ENCODE results near the gene SHD.

SHD gene

DNA sequence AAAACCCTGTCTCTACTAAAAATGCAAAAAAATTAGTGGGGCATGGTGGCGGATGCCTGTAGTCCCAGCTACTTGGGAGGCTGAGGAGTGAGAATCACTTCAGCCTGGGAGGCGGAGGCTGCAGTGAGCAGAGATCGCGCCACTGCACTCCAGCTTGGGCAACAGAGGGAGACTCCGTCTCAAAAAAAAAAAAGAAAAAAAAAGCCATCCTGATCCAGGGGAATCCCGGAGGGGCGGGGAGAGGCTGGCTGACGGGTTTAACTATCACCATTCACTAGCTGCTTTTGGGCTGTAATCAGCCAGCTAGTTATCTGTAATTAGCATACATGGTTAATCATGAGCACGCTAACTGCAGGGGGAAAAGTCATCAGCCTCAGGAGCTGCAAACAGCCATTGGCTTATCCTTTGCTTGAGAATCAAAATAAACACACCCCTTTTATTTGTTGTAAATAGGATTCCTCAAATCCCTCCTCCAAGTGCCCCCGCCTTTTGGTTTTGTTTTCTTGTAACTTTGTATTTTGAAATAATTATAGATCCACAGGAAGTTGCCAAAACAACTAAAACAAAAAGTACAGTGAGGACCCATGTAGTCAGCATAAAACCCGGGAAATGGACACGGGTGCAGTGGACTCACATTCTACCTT is 34.9 kb downstream of the SHD start:
- Mint-ChIP-seq H3K27ac (no peak overlapping the region), H3K27me3 (ENCODE audit: low read depth, poor library complexity) (peaks cover 5% of the 10 kb centered on the region), H3K9me3 (peaks cover 1% of the 10 kb centered on the region), H3K4me1 (no peaks in the 10 kb centered on the region), H3K4me3 (no peak overlapping the region), H3K36me3 (ENCODE audit: low read depth) (peaks cover 73% of the 10 kb centered on the region)
- no peak for DNase-seq
- TF ChIP-seq, protein P1, sequence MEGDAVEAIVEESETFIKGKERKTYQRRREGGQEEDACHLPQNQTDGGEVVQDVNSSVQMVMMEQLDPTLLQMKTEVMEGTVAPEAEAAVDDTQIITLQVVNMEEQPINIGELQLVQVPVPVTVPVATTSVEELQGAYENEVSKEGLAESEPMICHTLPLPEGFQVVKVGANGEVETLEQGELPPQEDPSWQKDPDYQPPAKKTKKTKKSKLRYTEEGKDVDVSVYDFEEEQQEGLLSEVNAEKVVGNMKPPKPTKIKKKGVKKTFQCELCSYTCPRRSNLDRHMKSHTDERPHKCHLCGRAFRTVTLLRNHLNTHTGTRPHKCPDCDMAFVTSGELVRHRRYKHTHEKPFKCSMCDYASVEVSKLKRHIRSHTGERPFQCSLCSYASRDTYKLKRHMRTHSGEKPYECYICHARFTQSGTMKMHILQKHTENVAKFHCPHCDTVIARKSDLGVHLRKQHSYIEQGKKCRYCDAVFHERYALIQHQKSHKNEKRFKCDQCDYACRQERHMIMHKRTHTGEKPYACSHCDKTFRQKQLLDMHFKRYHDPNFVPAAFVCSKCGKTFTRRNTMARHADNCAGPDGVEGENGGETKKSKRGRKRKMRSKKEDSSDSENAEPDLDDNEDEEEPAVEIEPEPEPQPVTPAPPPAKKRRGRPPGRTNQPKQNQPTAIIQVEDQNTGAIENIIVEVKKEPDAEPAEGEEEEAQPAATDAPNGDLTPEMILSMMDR (IDR thresholded peaks at IDR 0.05), result no peak

DNA sequence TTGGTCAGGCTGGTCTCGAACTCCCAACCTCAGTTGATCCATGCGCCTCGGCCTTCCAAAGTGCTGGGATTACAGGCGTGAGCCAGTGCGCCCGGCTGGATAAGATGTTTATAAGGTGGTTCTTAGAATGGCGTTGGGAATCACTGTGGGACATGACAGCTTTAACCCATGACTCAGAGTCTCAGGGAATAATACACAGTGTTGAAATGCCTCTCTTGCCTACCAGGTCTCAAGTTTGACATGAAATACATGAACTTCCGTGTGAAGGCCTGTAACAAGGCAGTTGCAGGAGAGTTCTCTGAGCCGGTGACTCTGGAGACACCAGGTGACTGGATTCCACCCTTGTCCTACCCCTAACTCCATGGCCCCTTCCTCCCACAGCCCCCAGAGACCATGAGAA is 37.9 kb downstream of the SHD start:
- TF ChIP-seq, protein P1 (IDR thresholded peaks at IDR 0.05), result no peak
- Mint-ChIP-seq H3K4me3 (no peak overlapping the region), H3K9me3 (peaks cover 26% of the 10 kb centered on the region), H3K4me1 (no peaks in the 10 kb centered on the region), H3K27me3 (ENCODE audit: low read depth, poor library complexity) (peaks cover 8% of the 10 kb centered on the region), H3K27ac (no peak overlapping the region), H3K36me3 (ENCODE audit: low read depth) (peaks cover 64% of the 10 kb centered on the region)
- DNase-seq, result no peak

- H3K4me1 Mint-ChIP-seq, result no peaks in the 10 kb centered on the region
- no peak for DNase-seq
- peaks cover 56% of the 10 kb centered on the region for H3K36me3 Mint-ChIP-seq (ENCODE audit: low read depth)
- H3K4me3 Mint-ChIP-seq, result no peak overlapping the region
- no peak overlapping the region for H3K27ac Mint-ChIP-seq
- TF ChIP-seq, protein P1 (IDR thresholded peaks at IDR 0.05), result no peak
- peaks cover 31% of the 10 kb centered on the region for H3K9me3 Mint-ChIP-seq
- H3K27me3 Mint-ChIP-seq (ENCODE audit: low read depth, poor library complexity), result peaks cover 8% of the 10 kb centered on the region
Measured at GRCh38 chr19:4318460-4318859, 39.4 kb downstream of the SHD start.

GRCh38 chr19:4319067-4319718 is 40.1 kb downstream of the SHD start:
- Mint-ChIP-seq H3K27me3 (ENCODE audit: low read depth, poor library complexity) (peaks cover 8% of the 10 kb centered on the region), H3K9me3 (peaks cover 31% of the 10 kb centered on the region), H3K4me3 (no peak overlapping the region)

DNA sequence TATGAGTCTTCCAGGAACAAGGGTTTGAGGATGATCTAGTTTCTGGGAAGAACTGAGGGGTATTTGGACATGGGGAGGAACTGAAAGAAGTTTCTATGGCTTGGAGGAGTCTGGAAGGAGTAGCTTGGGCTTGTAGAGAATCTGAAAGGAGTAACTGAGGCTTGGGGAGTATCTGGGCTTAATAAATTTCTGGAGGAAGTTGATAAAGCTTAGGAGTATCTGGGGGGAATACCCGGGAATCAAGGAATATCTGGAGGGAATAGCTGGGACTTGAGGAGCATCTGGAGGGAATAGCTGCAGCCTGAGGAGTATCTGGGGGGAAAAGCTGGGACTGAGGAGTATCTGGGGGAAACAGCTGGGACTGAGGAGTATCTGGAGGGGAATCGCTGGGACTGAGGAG is 41.4 kb downstream of the SHD start:
- Mint-ChIP-seq H3K27ac (no peak overlapping the region), H3K4me3 (no peak overlapping the region), H3K27me3 (ENCODE audit: low read depth, poor library complexity) (peaks cover 15% of the 10 kb centered on the region)

More at GRCh38 chr19:4319067-4319718, 40.1 kb downstream of the SHD start:
- Mint-ChIP-seq H3K36me3 (ENCODE audit: low read depth) (peaks cover 54% of the 10 kb centered on the region), H3K4me1 (no peaks in the 10 kb centered on the region), H3K27ac (no peak overlapping the region)
- no peak for DNase-seq
- TF ChIP-seq, protein P1 (IDR thresholded peaks at IDR 0.05), result no peak

More for the DNA sequence above, 41.4 kb downstream of the SHD start:
- peaks cover 31% of the 10 kb centered on the region for H3K9me3 Mint-ChIP-seq
- TF ChIP-seq, protein P1 (IDR thresholded peaks at IDR 0.05), result no peak
- no peak for DNase-seq
- H3K4me1 Mint-ChIP-seq, result no peaks in the 10 kb centered on the region
- H3K36me3 Mint-ChIP-seq (ENCODE audit: low read depth), result peaks cover 45% of the 10 kb centered on the region
